K562 (cell line): Measurements from ENCODE around the gene CRKL. TPM values are rescaled to one million over a fixed set of nuclear protein-coding genes. Genes with fewer than 3 reads are reported as not detected.

Experiments
- BMI1 ChIP-seq: fragments of 150-350 bp; IDR thresholded peaks from 2 replicates; pipeline ENCODE4 v1.6.1; 2014; ENCODE audit warnings: low read length
- FOXP1 ChIP-seq: sonication (generic); formaldehyde crosslinking; IDR thresholded peaks from 2 replicates; pipeline ENCODE4 v1.8.0; 2022; ENCODE audit warnings: mild to moderate bottlenecking, missing genetic modification reagents
- HES1 ChIP-seq: fragments of 450-650 bp; IDR thresholded peaks from 2 replicates; pipeline ENCODE4 v1.6.1; 2016; ENCODE audit warnings: low read depth, mild to moderate bottlenecking, moderate library complexity
- HMGXB4 ChIP-seq: sonication (generic); formaldehyde crosslinking; IDR thresholded peaks from 2 replicates; pipeline ENCODE4 v1.8.1; 2023; ENCODE audit warnings: mild to moderate bottlenecking, missing genetic modification reagents
- IRF2 ChIP-seq: sonication (generic); formaldehyde crosslinking; IDR thresholded peaks from 2 replicates; pipeline ENCODE4 v1.8.1; 2022; ENCODE audit warnings: mild to moderate bottlenecking, missing genetic modification reagents
- KDM5B ChIP-seq: fragments of 200-600 bp; sonication (generic); IDR thresholded peaks from 2 replicates; pipeline ENCODE4 v1.6.1; 2012; ENCODE audit warnings: low read depth, mild to moderate bottlenecking, moderate library complexity, low read length, control low read depth, inconsistent platforms; ENCODE audit not compliant: insufficient replicate concordance
- MTF1 ChIP-seq: fragments of 250-450 bp; sonication (Bioruptor Pico); IDR thresholded peaks from 2 replicates; pipeline ENCODE4 v1.9.0; 2021; ENCODE audit warnings: moderate library complexity, mild to moderate bottlenecking, inconsistent platforms, borderline replicate concordance
- NEUROD1 ChIP-seq: fragments of 150-350 bp; IDR thresholded peaks from 2 replicates; pipeline ENCODE4 v1.6.1; 2014; ENCODE audit warnings: borderline replicate concordance, low read length, low read depth; ENCODE audit not compliant: partially characterized antibody
- PHB2 ChIP-seq: fragments of 450-650 bp; IDR thresholded peaks from 2 replicates; pipeline ENCODE4 v1.6.1; 2017; ENCODE audit warnings: low read depth
- POLR2AphosphoS2 ChIP-seq: IDR thresholded peaks from 2 replicates; pipeline ENCODE4 v1.6.1; 2012; ENCODE audit warnings: low read length, improper control_type of control experiment
- PYGO2 ChIP-seq: fragments of 450-650 bp; IDR thresholded peaks from 2 replicates; pipeline ENCODE4 v1.6.1; 2016; ENCODE audit warnings: mild to moderate bottlenecking, missing genetic modification characterization, moderate library complexity, missing compliant biosample characterization
- SMARCE1 ChIP-seq: fragments of 450-650 bp; IDR thresholded peaks from 2 replicates; pipeline ENCODE4 v1.7.1; 2016; ENCODE audit warnings: mild to moderate bottlenecking
- SMC3 ChIP-seq: conservative IDR thresholded peaks from 2 replicates; pipeline ENCODE4 v1.6.1; 2011; ENCODE audit warnings: low read depth, low read length, improper control_type of control experiment; ENCODE audit not compliant: insufficient read depth
- UBTF ChIP-seq, 2 experiments: IDR thresholded peaks; 2 replicates each; pipeline ENCODE4 v1.6.1; 2012; ENCODE audit warnings: improper control_type of control experiment in 2 of 2, low read depth in 2 of 2, low read length in 2 of 2, borderline replicate concordance in 1 of 2
- XRCC4 ChIP-seq: IDR thresholded peaks from one replicate; pipeline ENCODE4 v1.6.1; 2011; ENCODE audit not compliant: insufficient read depth, insufficient read length; ENCODE audit errors: extremely low read depth
- ZBTB34 ChIP-seq: fragments of 250-450 bp; sonication (Bioruptor Pico); IDR thresholded peaks from 2 replicates; pipeline ENCODE4 v1.8.0; 2021; ENCODE audit warnings: mild to moderate bottlenecking, moderate library complexity
- ZFP1 ChIP-seq: fragments of 450-650 bp; formaldehyde crosslinking; IDR thresholded peaks from 2 replicates; pipeline ENCODE4 v1.4.0; 2020; ENCODE audit warnings: mild to moderate bottlenecking, mixed read lengths
- ZKSCAN8 ChIP-seq: fragments of 200-800 bp; sonication (Bioruptor generic); IDR thresholded peaks from 2 replicates; pipeline ENCODE4 v1.6.1; 2016; ENCODE audit warnings: missing genetic modification characterization, missing compliant biosample characterization
- ZNF12 ChIP-seq: sonication (generic); formaldehyde crosslinking; IDR thresholded peaks from 2 replicates; pipeline ENCODE4 v1.4.0; 2020; ENCODE audit warnings: mild to moderate bottlenecking, missing genetic modification reagents
- ZNF224 ChIP-seq: sonication (generic); formaldehyde crosslinking; IDR thresholded peaks from 2 replicates; pipeline ENCODE4 v1.8.0; 2022; ENCODE audit warnings: mild to moderate bottlenecking, missing genetic modification reagents
- ZNF655 ChIP-seq: fragments of 250-450 bp; sonication (Bioruptor Pico); IDR thresholded peaks from 2 replicates; pipeline ENCODE4 v1.5.0; 2021
- ZNF780A ChIP-seq: fragments of 250-450 bp; sonication (Bioruptor Pico); IDR thresholded peaks from 2 replicates; pipeline ENCODE4 v1.5.0; 2021; ENCODE audit warnings: mild to moderate bottlenecking
- polyA plus RNA-seq, 8 experiments: library from polyadenylated mRNA; depleted of rRNA in 4 of 8; stranded (reverse) in 5 of 8; unstranded in 3 of 8; fragments of >200 nt; fragmentation: Nextera tagmentation in 2 of 8; fragmentation: Illumina TruSeq in 1 of 8; extraction: Ambion mirVana in 2 of 8; extraction: Trizol in 1 of 8; gene quantifications; 2 replicates each; pipeline versions ENCODE4 v1.2.1 to v1.2.3, GENCODE V29; 2011 to 2014; ENCODE audit warnings: inconsistent platforms in 1 of 8, missing spikeins in 1 of 8
- total RNA-seq, 7 experiments: library from RNA; depleted of rRNA in 6 of 7; stranded (reverse); fragments of >200 nt in 6 of 7; fragmentation: Illumina TruSeq in 2 of 7; extraction: Trizol in 2 of 7; gene quantifications; 2 replicates each; pipeline versions ENCODE4 v1.2.1 to v1.2.3, GENCODE V29; 2011 to 2021; ENCODE audit warnings: low replicate concordance in 1 of 7

The CRKL gene
- total and polyA plus RNA-seq, 9 of the 15 experiments (the other 6 are each of a cell fraction or from before 2014, with no cell fraction given): 100 to 263 (median 124) TPM

- no peak for TF ChIP-seq ZNF655
- 0 out of 2 replicates have a peak, but pooled peaks have one; percentile 58 for TF ChIP-seq MTF1 (CRISPR knock-in tag)
- no peak for TF ChIP-seq SMARCE1
- no peak; the same call in 1 of the 2 replicates for TF ChIP-seq ZNF12 (CRISPR knock-in tag)
- TF ChIP-seq BMI1: no peak
- no peak for TF ChIP-seq ZKSCAN8 (CRISPR knock-in tag)
- no peak for TF ChIP-seq POLR2AphosphoS2
- no peak for TF ChIP-seq ZNF224 (CRISPR knock-in tag)
- no peak for TF ChIP-seq HMGXB4 (CRISPR knock-in tag)
- TF ChIP-seq SMC3: no peak
- no peak for TF ChIP-seq KDM5B
- TF ChIP-seq ZBTB34 (CRISPR knock-in tag): 0 out of 2 replicates have a peak, but pooled peaks have one; percentile 47
- TF ChIP-seq ZNF780A (CRISPR knock-in tag): no peak
- TF ChIP-seq NEUROD1: no peak
- no peak for TF ChIP-seq UBTF (IDR thresholded peaks at IDR 0.05; ENCODE audit: borderline replicate concordance in 1 of 2, low read depth in 2 of 2, low read length in 2 of 2)
- TF ChIP-seq IRF2 (CRISPR knock-in tag): no peak
- 0 out of 2 replicates have a peak, but pooled peaks have one; percentile 5 for TF ChIP-seq HES1
- TF ChIP-seq ZFP1: 0 out of 2 replicates have a peak, but pooled peaks have one; percentile 45
- no peak; the same call in 1 of the 2 replicates for TF ChIP-seq PHB2
- TF ChIP-seq XRCC4: no peak
- TF ChIP-seq PYGO2 (tag): no peak
- TF ChIP-seq FOXP1 (CRISPR knock-in tag): no peak
Observed at GRCh38 chr22:20885017-20885556, 32.1 kb upstream of the CRKL start (continued).
